ENCODE results near the gene FBXL14. TPM values are rescaled to one million over a fixed set of nuclear protein-coding genes. Genes with fewer than 3 reads are reported as not detected.
A peak's percentile ranks its signal among the peaks of the same experiment; 100 is the strongest.

FBXL14 gene
- total RNA-seq, 2 donors from 2014 or later, result 26.7 to 30.0 TPM

GRCh38 chr12:1544996-1545700 is 49.2 kb downstream of the FBXL14 start:
- no peaks in the 10 kb centered on the region for H3K9me3 ChIP-seq (ENCODE audit: control insufficient read depth, low read length, poor library complexity, severe bottlenecking)
- Mint-ChIP-seq H3K27me3 (peaks cover 39% of the 10 kb centered on the region), H3K36me3 (ENCODE audit: low read depth) (peaks cover 3% of the 10 kb centered on the region), H3K27ac (no peak overlapping the region), H3K4me3 (no peak overlapping the region), H3K4me1 (peaks cover 2% of the 10 kb centered on the region)
- no peak for DNase-seq
- no peak for ATAC-seq

- DNase-seq, result no peak
- H3K9me3 ChIP-seq (ENCODE audit: control insufficient read depth, low read length, poor library complexity, severe bottlenecking), result no peaks in the 10 kb centered on the region
- Mint-ChIP-seq H3K27ac (no peak overlapping the region), H3K4me1 (peaks cover 2% of the 10 kb centered on the region), H3K27me3 (peaks cover 61% of the 10 kb centered on the region), H3K4me3 (no peak overlapping the region), H3K36me3 (ENCODE audit: low read depth) (peaks cover 6% of the 10 kb centered on the region)
- ATAC-seq, result no peak
Measured at GRCh38 chr12:1542599-1542998, 51.8 kb downstream of the FBXL14 start.

- no peak for ATAC-seq
- Mint-ChIP-seq H3K4me3 (no peak overlapping the region), H3K27me3 (peaks cover 69% of the 10 kb centered on the region), H3K27ac (no peak overlapping the region), H3K36me3 (ENCODE audit: low read depth) (peaks cover 6% of the 10 kb centered on the region), H3K4me1 (peaks cover 5% of the 10 kb centered on the region)
- H3K9me3 ChIP-seq (ENCODE audit: control insufficient read depth, low read length, poor library complexity, severe bottlenecking), result no peaks in the 10 kb centered on the region
- DNase-seq, result no peak
Measured at GRCh38 chr12:1540690-1541089, 53.7 kb downstream of the FBXL14 start.

- DNase-seq, result no peak
- Mint-ChIP-seq H3K4me3 (no peak overlapping the region), H3K27me3 (peaks cover 75% of the 10 kb centered on the region), H3K27ac (no peak overlapping the region), H3K4me1 (peaks cover 5% of the 10 kb centered on the region), H3K36me3 (ENCODE audit: low read depth) (peaks cover 6% of the 10 kb centered on the region)
- no peak for ATAC-seq
- H3K9me3 ChIP-seq (ENCODE audit: control insufficient read depth, low read length, poor library complexity, severe bottlenecking), result no peaks in the 10 kb centered on the region
Measured at GRCh38 chr12:1539135-1539534, 55.2 kb downstream of the FBXL14 start.

GRCh38 chr12:1536817-1537216 is 57.6 kb downstream of the FBXL14 start:
- Mint-ChIP-seq H3K4me1 (peaks cover 25% of the 10 kb centered on the region), H3K36me3 (ENCODE audit: low read depth) (peaks cover 9% of the 10 kb centered on the region), H3K27ac (no peak overlapping the region), H3K27me3 (peaks cover 89% of the 10 kb centered on the region), H3K4me3 (no peak overlapping the region)
- no peak for DNase-seq
- H3K9me3 ChIP-seq (ENCODE audit: control insufficient read depth, low read length, poor library complexity, severe bottlenecking), result no peaks in the 10 kb centered on the region
- no peak for ATAC-seq

GRCh38 chr12:1534748-1535147 is 59.6 kb downstream of the FBXL14 start:
- Mint-ChIP-seq H3K36me3 (ENCODE audit: low read depth) (peaks cover 9% of the 10 kb centered on the region), H3K4me3 (peak overlapping the region; percentile 95), H3K4me1 (peaks cover 25% of the 10 kb centered on the region), H3K27ac (no peak overlapping the region), H3K27me3 (peaks cover 77% of the 10 kb centered on the region)
- no peak for ATAC-seq
- no peak for DNase-seq
- H3K9me3 ChIP-seq (ENCODE audit: control insufficient read depth, low read length, poor library complexity, severe bottlenecking), result no peaks in the 10 kb centered on the region

- Mint-ChIP-seq H3K4me1 (peaks cover 27% of the 10 kb centered on the region), H3K27me3 (peaks cover 77% of the 10 kb centered on the region), H3K27ac (peak overlapping the region; percentile 75), H3K4me3 (peak overlapping the region; percentile 95), H3K36me3 (ENCODE audit: low read depth) (peaks cover 10% of the 10 kb centered on the region)
- ATAC-seq (peak; percentile 61), DNase-seq (no peak)
- H3K9me3 ChIP-seq (ENCODE audit: control insufficient read depth, low read length, poor library complexity, severe bottlenecking), result no peaks in the 10 kb centered on the region
Measured at GRCh38 chr12:1533602-1534304, 60.6 kb downstream of the FBXL14 start.

- Mint-ChIP-seq H3K36me3 (ENCODE audit: low read depth) (peaks cover 12% of the 10 kb centered on the region), H3K27me3 (peaks cover 79% of the 10 kb centered on the region), H3K4me1 (peaks cover 27% of the 10 kb centered on the region), H3K27ac (peak overlapping the region; percentile 75), H3K4me3 (peak overlapping the region; percentile 95)
- no peaks in the 10 kb centered on the region for H3K9me3 ChIP-seq (ENCODE audit: control insufficient read depth, low read length, poor library complexity, severe bottlenecking)
- DNase-seq (no peak), ATAC-seq (peak; percentile 65)
Measured at GRCh38 chr12:1533205-1533601, 61.2 kb downstream of the FBXL14 start.

GRCh38 chr12:1532375-1533165 is 61.8 kb downstream of the FBXL14 start:
- Mint-ChIP-seq H3K4me3 (peak overlapping the region; percentile 95), H3K27me3 (peaks cover 79% of the 10 kb centered on the region), H3K4me1 (peaks cover 27% of the 10 kb centered on the region), H3K36me3 (ENCODE audit: low read depth) (peaks cover 9% of the 10 kb centered on the region), H3K27ac (peak overlapping the region; percentile 77)
- DNase-seq, result no peak
- ATAC-seq, result no peak
- no peaks in the 10 kb centered on the region for H3K9me3 ChIP-seq (ENCODE audit: control insufficient read depth, low read length, poor library complexity, severe bottlenecking)

GRCh38 chr12:1531654-1532374 is 62.6 kb downstream of the FBXL14 start:
- ATAC-seq, result no peak
- H3K27ac Mint-ChIP-seq, result peak overlapping the region; percentile 77
- H3K4me3 Mint-ChIP-seq, result peak overlapping the region; percentile 95
- H3K27me3 Mint-ChIP-seq, result peaks cover 79% of the 10 kb centered on the region
- DNase-seq, result no peak
- H3K4me1 Mint-ChIP-seq, result peaks cover 24% of the 10 kb centered on the region
- H3K9me3 ChIP-seq (ENCODE audit: control insufficient read depth, low read length, poor library complexity, severe bottlenecking), result no peaks in the 10 kb centered on the region
- H3K36me3 Mint-ChIP-seq (ENCODE audit: low read depth), result peaks cover 8% of the 10 kb centered on the region

GRCh38 chr12:1531153-1531653 is 63.2 kb downstream of the FBXL14 start:
- H3K9me3 ChIP-seq (ENCODE audit: control insufficient read depth, low read length, poor library complexity, severe bottlenecking), result no peaks in the 10 kb centered on the region
- peak overlapping the region; percentile 95 for H3K4me3 Mint-ChIP-seq
- ATAC-seq (no peak), DNase-seq (no peak)
- peaks cover 24% of the 10 kb centered on the region for H3K4me1 Mint-ChIP-seq
- peaks cover 6% of the 10 kb centered on the region for H3K36me3 Mint-ChIP-seq (ENCODE audit: low read depth)
- H3K27ac Mint-ChIP-seq, result no peak overlapping the region
- peaks cover 78% of the 10 kb centered on the region for H3K27me3 Mint-ChIP-seq

- no peak for ATAC-seq
- no peaks in the 10 kb centered on the region for H3K9me3 ChIP-seq (ENCODE audit: control insufficient read depth, low read length, poor library complexity, severe bottlenecking)
- peaks cover 24% of the 10 kb centered on the region for H3K4me1 Mint-ChIP-seq
- peaks cover 6% of the 10 kb centered on the region for H3K36me3 Mint-ChIP-seq (ENCODE audit: low read depth)
- no peak overlapping the region for H3K27ac Mint-ChIP-seq
- H3K27me3 Mint-ChIP-seq, result peaks cover 78% of the 10 kb centered on the region
- no peak overlapping the region for H3K4me3 Mint-ChIP-seq
- DNase-seq, result no peak
Measured at GRCh38 chr12:1530592-1531152, 63.7 kb downstream of the FBXL14 start.
